Inflammatory macrophage treated with lipopolysaccharide for 1 hour (primary cell): ENCODE data around the gene XAGE3.
"Not testable (repeated sequence)": the region's sequence is repeated elsewhere in the genome, so short reads cannot be mapped to it uniquely, and the experiment has no call there.

ENCODE experiments used
- DNase-seq, 2 donors: peaks; one replicate each; pipeline ENCODE4 v3.0.0-alpha.2; 2020 to 2022

The XAGE3 gene, protein sequence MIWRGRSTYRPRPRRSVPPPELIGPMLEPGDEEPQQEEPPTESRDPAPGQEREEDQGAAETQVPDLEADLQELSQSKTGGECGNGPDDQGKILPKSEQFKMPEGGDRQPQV

DNA sequence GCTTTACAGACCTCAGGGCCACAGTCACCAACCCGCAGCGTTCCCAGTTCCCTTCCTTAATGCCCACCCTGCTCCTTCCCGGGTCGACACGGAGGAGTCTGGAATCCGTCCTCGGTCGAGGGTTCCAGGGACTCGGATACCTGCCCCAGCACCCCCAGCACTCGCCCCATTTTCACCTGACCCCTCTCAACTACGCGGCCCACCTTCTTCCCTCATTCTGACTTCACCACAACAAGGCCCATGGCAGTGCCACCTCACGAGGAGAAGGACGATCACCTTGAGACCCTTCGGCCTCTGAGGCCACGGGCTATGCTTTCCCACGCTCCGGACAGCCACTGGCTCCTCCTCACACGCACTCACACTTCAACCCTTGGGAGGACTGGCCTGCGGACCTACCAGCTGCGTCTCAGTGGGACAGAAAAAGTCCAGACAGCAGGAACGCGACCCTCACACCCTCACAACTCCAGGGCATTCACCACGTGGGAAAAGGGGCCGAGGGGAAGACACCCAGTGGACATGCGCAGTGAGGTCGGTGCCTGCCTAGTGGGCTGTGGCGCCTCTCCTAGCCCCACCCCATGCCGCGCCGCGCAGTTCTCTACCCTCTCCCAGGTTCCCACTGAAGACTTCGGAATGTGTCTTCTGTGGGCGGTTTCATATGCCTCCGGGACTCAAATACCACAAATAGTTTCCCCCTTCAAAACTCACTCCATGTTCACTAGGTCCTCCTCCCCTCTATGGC is at the start of gene XAGE3:
XAGE3 (minus strand) TSS at position 474 of the 739 bp plus-strand sequence. CDS start 950 bp downstream, outside the sequence.
- no peak for DNase-seq

DNA sequence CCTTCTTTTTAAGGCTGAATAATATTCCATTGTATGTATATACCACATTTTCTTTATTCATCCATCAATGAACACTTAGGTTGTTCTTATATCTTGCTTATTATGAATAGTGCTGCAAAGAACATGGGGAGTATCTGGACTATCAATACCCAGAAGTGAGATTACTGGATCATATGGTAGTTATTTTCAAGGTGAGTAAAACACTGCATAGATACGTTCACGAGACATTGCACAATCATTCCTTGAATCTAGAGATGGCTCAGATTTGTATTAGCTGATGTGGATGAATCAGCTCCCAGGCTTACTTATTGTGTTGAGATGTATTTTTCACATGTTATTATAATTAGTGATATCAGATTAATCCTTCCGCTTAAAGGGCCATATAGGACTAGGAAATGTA is 46.8 kb upstream of the XAGE3 start:
- DNase-seq, result not testable (repeated sequence)

DNA sequence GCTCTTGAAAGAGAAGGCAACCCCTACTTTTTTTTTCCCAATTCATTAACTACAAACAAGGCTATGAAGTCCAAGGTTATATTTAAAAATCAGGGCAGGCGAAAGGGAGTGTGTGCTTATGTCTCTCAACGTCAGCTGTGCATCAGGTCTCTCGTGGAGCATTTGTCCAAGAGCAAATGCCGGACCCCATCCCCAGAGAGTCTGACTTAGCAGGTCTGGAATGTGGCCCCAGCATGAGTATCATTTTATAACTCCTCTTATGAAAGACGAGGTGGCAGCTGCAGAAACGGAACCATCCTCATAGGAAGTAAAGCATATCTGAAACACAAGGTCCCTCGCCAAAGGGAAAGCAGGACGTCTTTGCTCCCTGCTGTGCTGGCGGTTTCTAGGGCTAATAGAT is 45.8 kb upstream of the XAGE3 start:
- DNase-seq, result not testable (repeated sequence)

GRCh38 chrX:52909313-52909969 is 41.6 kb upstream of the XAGE3 start:
- not testable (repeated sequence) for DNase-seq

- not testable (repeated sequence) for DNase-seq
Observed at GRCh38 chrX:52907900-52908299, 40.0 kb upstream of the XAGE3 start.

- DNase-seq, result not testable (repeated sequence)
Observed at GRCh38 chrX:52907137-52907536, 39.3 kb upstream of the XAGE3 start.

DNA sequence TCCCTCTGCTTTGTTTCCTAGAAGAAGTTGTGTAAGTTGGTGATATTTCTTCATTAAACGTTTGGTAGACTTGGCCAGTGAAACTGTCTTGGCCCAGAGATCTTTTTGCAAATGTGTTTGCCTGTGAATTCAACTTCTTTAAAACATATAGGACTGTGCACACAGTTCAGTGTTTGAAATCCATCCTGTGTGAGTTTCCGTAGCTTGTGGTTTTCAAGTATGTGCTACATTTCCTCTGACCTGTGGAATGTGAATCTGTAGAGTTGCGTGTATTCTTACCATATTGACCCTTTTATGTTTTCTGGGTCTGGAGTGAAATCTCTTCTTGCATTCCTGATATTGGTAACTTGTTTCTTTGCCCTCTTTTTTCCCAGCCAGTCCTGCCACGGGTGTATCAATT is 38.2 kb upstream of the XAGE3 start:
- DNase-seq, result not testable (repeated sequence)

- not testable (repeated sequence) for DNase-seq
Observed at GRCh38 chrX:52905531-52905930, 37.6 kb upstream of the XAGE3 start.

- DNase-seq, result not testable (repeated sequence)
Observed at GRCh38 chrX:52896855-52897709, 29.2 kb upstream of the XAGE3 start, which contains the start of gene FAM156B. TSS of gene FAM156B (plus strand) at chrX:52897330. CDS start at chrX:52907226, 9,896 bp downstream.

DNA sequence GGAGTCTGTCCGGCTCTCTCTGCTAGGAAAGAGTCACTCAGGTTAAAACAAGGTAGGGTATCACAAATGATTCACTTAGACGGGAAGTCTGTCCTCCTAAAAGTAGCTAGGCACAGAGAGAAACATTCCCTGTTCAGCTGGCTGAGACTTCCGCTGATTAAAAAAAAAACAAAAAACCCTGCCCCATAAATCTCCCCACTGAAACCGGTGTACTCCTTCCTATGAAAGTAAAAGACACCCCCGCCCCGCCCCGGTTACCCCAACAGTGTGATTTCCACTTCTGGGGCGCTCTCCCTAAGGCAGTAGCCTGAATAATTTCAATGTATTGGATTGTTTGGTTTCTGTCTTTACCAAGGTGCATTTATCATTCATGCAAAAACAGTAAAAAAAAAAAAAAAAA is 28.6 kb upstream of the XAGE3 start:
- not testable (repeated sequence) for DNase-seq

DNA sequence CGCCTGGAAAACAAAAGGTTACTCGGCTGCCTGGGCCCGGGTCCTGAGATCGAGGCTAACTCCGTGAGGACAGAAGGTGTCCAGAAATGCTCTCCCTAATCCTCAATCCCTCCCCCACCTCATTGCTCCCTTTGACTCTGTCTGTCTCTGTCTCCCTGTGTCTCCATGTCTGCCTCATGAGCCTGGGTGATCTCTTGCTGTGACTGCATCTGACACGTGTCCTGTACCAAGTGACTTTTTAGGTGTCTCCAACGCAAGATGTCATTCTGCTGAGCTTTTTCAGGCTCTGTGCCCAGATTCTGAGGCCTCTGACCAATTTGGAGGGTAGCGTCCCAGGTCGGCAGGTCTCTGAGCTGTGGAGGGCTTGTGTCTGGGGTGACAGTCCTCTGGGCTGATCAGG is 20.2 kb upstream of the XAGE3 start:
- DNase-seq, result not testable (repeated sequence)

DNA sequence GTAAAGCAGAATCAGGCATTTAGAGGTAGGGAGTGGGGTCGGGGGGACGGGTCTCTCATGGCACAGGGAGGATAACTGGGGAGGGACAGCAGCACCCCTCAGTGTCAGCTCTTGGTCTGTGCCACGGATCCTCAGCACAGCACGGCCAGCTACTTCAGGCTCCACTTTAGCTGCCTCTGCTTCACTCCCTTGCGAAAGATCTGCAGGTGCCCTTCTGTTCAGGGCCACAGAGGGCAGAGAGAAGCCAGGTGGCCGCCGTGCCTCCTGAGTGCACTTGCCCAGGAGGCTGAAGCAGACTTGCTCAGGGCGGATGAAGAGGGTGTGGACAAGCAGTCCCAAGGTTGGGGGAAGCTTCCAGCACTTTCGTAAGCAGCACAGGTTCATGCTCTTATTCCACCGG is 19.6 kb upstream of the XAGE3 start:
- DNase-seq, result not testable (repeated sequence)

- not testable (repeated sequence) for DNase-seq
Observed at GRCh38 chrX:52876386-52876785, 8.5 kb upstream of the XAGE3 start.

GRCh38 chrX:52875436-52875835 is 7.6 kb upstream of the XAGE3 start:
- DNase-seq, result not testable (repeated sequence)

DNA sequence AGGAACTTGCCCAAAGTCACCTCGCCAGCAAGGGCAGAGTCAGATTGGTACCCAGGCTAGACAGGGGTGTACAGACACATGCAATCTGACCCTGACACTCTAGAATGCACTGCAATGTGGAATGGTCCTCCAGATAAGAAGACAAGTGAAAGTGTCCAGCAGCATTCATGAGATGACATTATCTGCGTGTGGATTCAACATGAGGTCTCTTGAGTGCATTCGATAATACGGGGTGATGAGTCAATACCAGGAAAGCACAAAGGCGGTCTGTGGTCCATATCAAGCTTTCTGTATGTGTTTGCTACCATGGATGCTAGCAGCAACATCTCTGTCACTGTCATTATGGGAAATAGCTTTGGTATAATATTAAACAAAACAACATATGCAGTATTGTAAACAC is 6.8 kb upstream of the XAGE3 start:
- no peak for DNase-seq

- DNase-seq, result not testable (repeated sequence)
Observed at GRCh38 chrX:52873825-52874224, 5.9 kb upstream of the XAGE3 start.

DNA sequence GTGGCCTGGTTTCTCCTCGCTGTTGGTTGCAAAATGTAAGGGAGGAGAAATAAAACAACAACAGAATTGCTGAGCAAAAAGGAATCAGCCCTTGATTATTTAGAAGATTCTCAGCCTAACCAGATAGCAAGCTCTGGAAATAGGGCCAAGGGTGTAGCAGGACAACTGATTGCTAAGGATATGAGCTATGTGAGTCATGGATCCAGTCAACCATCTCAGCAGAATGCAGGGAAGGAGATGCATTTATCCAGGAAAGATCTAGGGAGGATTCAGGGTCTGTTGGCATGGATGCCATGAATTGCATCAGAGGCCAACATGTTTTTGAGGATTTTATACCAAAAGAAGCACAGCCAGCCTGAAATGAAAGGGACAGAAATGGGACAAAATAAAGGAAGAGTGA is 2.2 kb upstream of the XAGE3 start:
- DNase-seq, result no peak

- no peak for DNase-seq
Observed at GRCh38 chrX:52865343-52865998, 2.4 kb downstream of the XAGE3 start.

- not testable (repeated sequence) for DNase-seq
Observed at GRCh38 chrX:52856991-52857525, 10.8 kb downstream of the XAGE3 start.

- DNase-seq, result peak; percentile 6 to 66
Observed at GRCh38 chrX:52852110-52852860, 15.6 kb downstream of the XAGE3 start.

DNA sequence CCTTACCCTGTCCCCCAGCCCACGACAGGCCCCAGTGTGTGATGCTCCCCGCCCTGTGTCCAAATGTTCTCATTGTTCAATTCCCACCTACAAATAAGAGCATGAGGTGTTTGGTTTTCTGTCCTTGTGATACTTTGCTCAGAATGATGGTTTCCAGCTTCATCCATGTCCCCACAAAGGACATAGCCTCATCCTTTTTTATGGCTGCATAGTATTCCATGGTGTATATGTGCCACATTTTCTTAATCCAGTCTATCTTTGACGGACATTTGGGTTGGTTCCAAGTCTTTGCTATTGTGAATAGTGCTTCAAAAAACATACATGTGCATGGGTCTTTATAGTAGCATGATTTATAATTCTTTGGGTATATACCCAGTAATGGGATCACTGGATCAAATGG is 24.3 kb downstream of the XAGE3 start:
- DNase-seq, result not testable (repeated sequence)
